Ovary (tissue), 3 donors: ENCODE measurements around the gene ZCCHC14.

Source experiments
- CTCF ChIP-seq, 3 donors: fragments of 450-650 bp in 2 of 3; fragments of 200-600 bp in 1 of 3; IDR thresholded peaks; one replicate each; pipeline versions ENCODE4 v1.5.1 to v1.8.0; 2016 to 2022; ENCODE audit warnings: antibody characterized with exemption in 3 of 3, mild to moderate bottlenecking in 1 of 3
- EP300 ChIP-seq: sonication (generic); formaldehyde crosslinking; IDR thresholded peaks from one replicate; pipeline ENCODE4 v1.6.1; 2017; ENCODE audit warnings: antibody characterized with exemption
- POLR2A ChIP-seq: fragments of 450-650 bp; IDR thresholded peaks from one replicate; pipeline ENCODE4 v1.6.1; 2017; ENCODE audit warnings: antibody characterized with exemption, mild to moderate bottlenecking, moderate library complexity
- donor health status: DM: no; HTN: no; CAD: no.

DNA sequence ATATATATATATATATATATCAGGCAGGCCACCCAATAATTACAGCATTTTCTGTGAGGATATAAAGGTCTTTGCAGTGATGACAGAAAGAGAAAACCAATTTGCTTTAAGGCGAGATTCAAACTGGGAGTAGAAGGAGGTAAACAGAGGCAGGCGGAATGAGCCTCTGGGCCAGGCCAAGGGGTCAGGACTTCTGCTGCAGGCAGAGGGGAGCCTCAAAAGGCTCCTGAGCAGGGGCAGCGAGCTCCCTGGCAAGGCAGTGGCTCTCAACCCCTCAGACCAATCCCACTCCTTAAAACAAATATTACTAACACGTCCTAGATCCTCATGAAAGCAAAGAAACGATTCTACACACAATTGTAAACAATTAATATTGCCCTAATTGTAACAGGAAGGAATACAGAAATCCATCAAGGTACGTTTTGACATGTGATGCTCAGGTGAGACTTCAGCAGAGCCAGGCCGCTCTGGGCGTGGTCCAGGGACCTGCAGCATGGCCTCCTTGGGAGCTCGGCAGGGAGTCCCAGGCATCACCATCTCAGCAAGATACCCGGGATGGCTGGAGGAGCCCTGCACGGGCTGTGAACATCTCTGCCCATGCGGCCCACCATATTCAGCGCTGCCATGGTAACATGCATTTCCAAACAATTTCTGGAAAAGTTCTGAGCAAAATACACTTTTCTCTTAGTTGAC, 127.7 kb downstream of the ZCCHC14 start:
- TF ChIP-seq CTCF (IDR thresholded peaks at IDR 0.05) (no peak), EP300 (no peak), POLR2A (no peak)
